ENCODE measurements around the gene SLC25A21. TPM values are rescaled to one million over a fixed set of nuclear protein-coding genes. Genes with fewer than 3 reads are reported as not detected.
"Not testable (repeated sequence)": the region's sequence is repeated elsewhere in the genome, so short reads cannot be mapped to it uniquely, and the experiment has no call there.

Gene SLC25A21
- total and polyA plus RNA-seq, 7 donors, result 0.13 to 1.5 (median 1.1) TPM; not detected in 2

- TF ChIP-seq, protein P1, sequence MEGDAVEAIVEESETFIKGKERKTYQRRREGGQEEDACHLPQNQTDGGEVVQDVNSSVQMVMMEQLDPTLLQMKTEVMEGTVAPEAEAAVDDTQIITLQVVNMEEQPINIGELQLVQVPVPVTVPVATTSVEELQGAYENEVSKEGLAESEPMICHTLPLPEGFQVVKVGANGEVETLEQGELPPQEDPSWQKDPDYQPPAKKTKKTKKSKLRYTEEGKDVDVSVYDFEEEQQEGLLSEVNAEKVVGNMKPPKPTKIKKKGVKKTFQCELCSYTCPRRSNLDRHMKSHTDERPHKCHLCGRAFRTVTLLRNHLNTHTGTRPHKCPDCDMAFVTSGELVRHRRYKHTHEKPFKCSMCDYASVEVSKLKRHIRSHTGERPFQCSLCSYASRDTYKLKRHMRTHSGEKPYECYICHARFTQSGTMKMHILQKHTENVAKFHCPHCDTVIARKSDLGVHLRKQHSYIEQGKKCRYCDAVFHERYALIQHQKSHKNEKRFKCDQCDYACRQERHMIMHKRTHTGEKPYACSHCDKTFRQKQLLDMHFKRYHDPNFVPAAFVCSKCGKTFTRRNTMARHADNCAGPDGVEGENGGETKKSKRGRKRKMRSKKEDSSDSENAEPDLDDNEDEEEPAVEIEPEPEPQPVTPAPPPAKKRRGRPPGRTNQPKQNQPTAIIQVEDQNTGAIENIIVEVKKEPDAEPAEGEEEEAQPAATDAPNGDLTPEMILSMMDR (IDR thresholded peaks at IDR 0.05), result no peak
- TF ChIP-seq POLR2A (IDR thresholded peaks at IDR 0.05) (no peak), EP300 (IDR thresholded peaks at IDR 0.05) (no peak), POLR2AphosphoS5 (IDR thresholded peaks at IDR 0.05) (no peak)
- H3K27ac ChIP-seq, result no peak overlapping the region
- peaks cover 0 to 20% (median 9%) of the 10 kb centered on the region in 4 donors for H3K4me1 ChIP-seq
- H3K27me3 ChIP-seq, result no peaks in the 10 kb centered on the region
- WGBS, 2 donors, result 85 to 92% methylated on average over 8 of the region's 8 CpGs
- DNase-seq, result no peak
- no peaks in the 10 kb centered on the region for H3K9me3 ChIP-seq
- H3K36me3 ChIP-seq, result no peaks in the 10 kb centered on the region
- intact Hi-C loops (cut with DNase I), result no loop called here
- H3K4me3 ChIP-seq, result no peak overlapping the region
Observed at GRCh38 chr14:37170237-37170636, 2.2 kb downstream of the SLC25A21 start.

GRCh38 chr14:37168721-37169120 lies 3.7 kb downstream of the SLC25A21 start:
- 61 to 84% methylated on average over 4 of the region's 4 CpGs for WGBS, 2 donors
- intact Hi-C loops (cut with DNase I), result no loop called here

GRCh38 chr14:37167151-37168047 lies 5.0 kb downstream of the SLC25A21 start:
- Histone ChIP-seq H3K27me3 (no peaks in the 10 kb centered on the region), H3K4me3 (no peak overlapping the region), H3K9me3 (no peaks in the 10 kb centered on the region), H3K27ac (no peak overlapping the region), H3K36me3 (no peaks in the 10 kb centered on the region), H3K4me1 (peaks cover 0 to 4% (median 0%) of the 10 kb centered on the region in 4 donors)
- TF ChIP-seq EP300 (IDR thresholded peaks at IDR 0.05), result no peak
- no peak for TF ChIP-seq POLR2AphosphoS5 (IDR thresholded peaks at IDR 0.05)
- no peak for TF ChIP-seq POLR2A (IDR thresholded peaks at IDR 0.05)
- TF ChIP-seq, protein P1 (IDR thresholded peaks at IDR 0.05), result no peak
- intact Hi-C loops (cut with DNase I), result no loop called here
- WGBS, 2 donors, result 86 to 90% methylated on average over 10 of the region's 10 CpGs
- DNase-seq, result no peak

More at GRCh38 chr14:37168721-37169120, 3.7 kb downstream of the SLC25A21 start:
- DNase-seq, result no peak
- H3K27me3 ChIP-seq, result no peaks in the 10 kb centered on the region
- no peak overlapping the region for H3K27ac ChIP-seq
- no peak overlapping the region for H3K4me3 ChIP-seq
- H3K9me3 ChIP-seq, result no peaks in the 10 kb centered on the region
- TF ChIP-seq EP300 (IDR thresholded peaks at IDR 0.05) (no peak), POLR2AphosphoS5 (IDR thresholded peaks at IDR 0.05) (no peak), POLR2A (IDR thresholded peaks at IDR 0.05) (no peak)
- TF ChIP-seq, protein P1 (IDR thresholded peaks at IDR 0.05), result no peak
- H3K36me3 ChIP-seq, result no peaks in the 10 kb centered on the region
- peaks cover 0 to 13% (median 9%) of the 10 kb centered on the region in 4 donors for H3K4me1 ChIP-seq

DNA sequence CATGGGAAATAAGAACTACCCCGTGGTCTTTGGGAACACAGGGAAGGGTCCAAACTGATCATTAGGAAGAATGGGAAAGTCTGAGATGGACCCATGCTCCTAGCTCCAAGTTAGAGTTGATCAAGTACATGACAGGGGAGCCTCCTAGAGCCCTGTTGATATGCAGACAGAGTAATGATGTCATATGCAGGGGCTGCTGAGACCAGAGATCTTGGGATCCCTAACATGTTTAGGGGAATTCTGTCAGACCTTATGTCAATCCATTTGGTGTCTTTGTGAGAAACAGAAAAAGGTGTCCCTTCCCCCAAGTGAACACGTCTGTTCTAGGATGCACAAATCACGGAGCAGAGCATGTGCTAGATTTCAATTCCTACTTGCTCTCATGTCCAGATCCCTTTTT lies 6.6 kb downstream of the SLC25A21 start:
- Histone ChIP-seq H3K36me3 (no peaks in the 10 kb centered on the region), H3K4me3 (no peak overlapping the region), H3K4me1 (no peaks in the 10 kb centered on the region), H3K27ac (no peak overlapping the region), H3K27me3 (no peaks in the 10 kb centered on the region), H3K9me3 (no peaks in the 10 kb centered on the region)
- WGBS, 2 donors, result 84 to 86% methylated on average over 3 of the region's 3 CpGs
- no peak for TF ChIP-seq POLR2AphosphoS5 (IDR thresholded peaks at IDR 0.05)
- intact Hi-C loops (cut with DNase I), result no loop called here
- no peak for DNase-seq

GRCh38 chr14:37162307-37162706 lies 10.1 kb downstream of the SLC25A21 start:
- intact Hi-C loops (cut with DNase I); H3K27me3 ChIP-seq; H3K27ac ChIP-seq; H3K4me3 ChIP-seq; H3K4me1 ChIP-seq; H3K36me3 ChIP-seq; DNase-seq; H3K9me3 ChIP-seq: not testable (repeated sequence)
- WGBS, 2 donors, result 60% methylated on average over 1 of the region's 2 CpGs; no CpG with 5 or more reads in 1 of the 2 donors
